AML-193 (cell line): ENCODE data around the gene FAM181B.

Source experiments
- DNase-seq, 2 experiments: peaks; one replicate each; lab custom pipeline; 2025; lab: John Stamatoyannopoulos, UW

The FAM181B gene

GRCh38 chr11:82733444-82734119 lies at the start of gene FAM181B:
Gene FAM181B, minus strand, starts transcription at chr11:82733864. Its CDS starts 135 bp downstream, at chr11:82733729.
- DNase-seq = no peak

GRCh38 chr11:82782825-82783374 lies 49.2 kb upstream of the FAM181B start:
- DNase-seq = no peak

GRCh38 chr11:82778776-82779175 lies 45.1 kb upstream of the FAM181B start:
- DNase-seq = no peak

GRCh38 chr11:82776377-82776776 lies 42.7 kb upstream of the FAM181B start:
- DNase-seq = no peak

GRCh38 chr11:82775736-82776346 lies 42.2 kb upstream of the FAM181B start:
- peak; percentile 47 to 50 for DNase-seq

- DNase-seq = no peak
Measured at GRCh38 chr11:82775218-82775617, 41.6 kb upstream of the FAM181B start.

GRCh38 chr11:82771781-82772180 lies 38.1 kb upstream of the FAM181B start:
- no peak for DNase-seq

GRCh38 chr11:82767123-82767522 lies 33.5 kb upstream of the FAM181B start:
- DNase-seq = no peak

GRCh38 chr11:82765466-82766034 lies 31.9 kb upstream of the FAM181B start:
- no peak for DNase-seq

GRCh38 chr11:82763167-82763566 lies 29.5 kb upstream of the FAM181B start:
- DNase-seq = no peak

- DNase-seq = no peak
Measured at GRCh38 chr11:82759649-82760048, 26.0 kb upstream of the FAM181B start.

- no peak for DNase-seq
Measured at GRCh38 chr11:82757660-82758357, 24.1 kb upstream of the FAM181B start.

- DNase-seq = no peak
Measured at GRCh38 chr11:82756765-82757639, 23.3 kb upstream of the FAM181B start.

GRCh38 chr11:82754410-82754809 lies 20.7 kb upstream of the FAM181B start:
- DNase-seq = no peak

- DNase-seq = no peak
Measured at GRCh38 chr11:82753921-82754320, 20.3 kb upstream of the FAM181B start.

- DNase-seq = no peak
Measured at GRCh38 chr11:82752801-82753200, 19.1 kb upstream of the FAM181B start.

- no peak for DNase-seq
Measured at GRCh38 chr11:82750643-82751139, 17.0 kb upstream of the FAM181B start.

GRCh38 chr11:82747471-82747870 lies 13.8 kb upstream of the FAM181B start:
- no peak for DNase-seq

GRCh38 chr11:82738091-82738490 lies 4.4 kb upstream of the FAM181B start:
- DNase-seq = no peak

GRCh38 chr11:82734120-82734479 lies 436 bp upstream of the FAM181B start:
- DNase-seq = no peak

- no peak for DNase-seq
Measured at GRCh38 chr11:82732734-82733443, 775 bp downstream of the FAM181B start.
